ENCODE data around the gene FLNB. TPM values are rescaled to one million over a fixed set of nuclear protein-coding genes. Genes with fewer than 3 reads are reported as not detected.

Gene FLNB
- total and polyA plus RNA-seq, 9 of the 15 experiments (the other 6 are each of a cell fraction or from before 2014, with no cell fraction given): 9.4 to 48.1 (median 25.6) TPM

- no peak for TF ChIP-seq FOXO4 (CRISPR knock-in tag; IDR thresholded peaks at IDR 0.05)
- no peak for TF ChIP-seq HOXB6 (CRISPR knock-in tag; IDR thresholded peaks at IDR 0.05; ENCODE audit: borderline replicate concordance)
- TF ChIP-seq ZNF318 (IDR thresholded peaks at IDR 0.05; ENCODE audit: borderline replicate concordance in 1 of 2, low read depth in 1 of 2): 0 out of 4 replicates have a peak, but pooled peaks of 1 of the 2 experiments have one; percentile 9
- peak; percentile 71 for TF ChIP-seq EP300 (IDR thresholded peaks at IDR 0.05; ENCODE audit: low read length)
- TF ChIP-seq MAFF (IDR thresholded peaks at IDR 0.05; ENCODE audit: low read length): peak; percentile 69; the same call in 1 of the 2 replicates
- TF ChIP-seq BACH1 (tag; IDR thresholded peaks at IDR 0.05): peak; percentile 52; the same call in 1 of the 2 replicates
- no peak for TF ChIP-seq GABPA (tag; conservative IDR thresholded peaks at IDR 0.05; ENCODE audit: low read depth)
- peak; percentile 52; the same call in 1 of the 2 replicates for TF ChIP-seq RNF2 (IDR thresholded peaks at IDR 0.05)
- peak; percentile 22; the same call in 1 of the 2 replicates for TF ChIP-seq NBN (IDR thresholded peaks at IDR 0.05; ENCODE audit: low read depth)
- TF ChIP-seq VEZF1 (CRISPR knock-in tag; IDR thresholded peaks at IDR 0.05): 0 out of 2 replicates have a peak, but pooled peaks have one; percentile 12
- no peak for TF ChIP-seq RAD21 (CRISPR knock-in tag; conservative IDR thresholded peaks at IDR 0.05 in 1 of 2, IDR thresholded peaks at IDR 0.05 in 1 of 2)
- TF ChIP-seq PURB (CRISPR knock-in tag; IDR thresholded peaks at IDR 0.05; ENCODE audit: low read depth): no peak
These were observed 24.3 kb upstream of the FLNB start (continued) for GRCh38 chr3:57983734-57984518.

Data from K562 (cell line).